ENCODE results near the gene HOXB4.

DNA sequence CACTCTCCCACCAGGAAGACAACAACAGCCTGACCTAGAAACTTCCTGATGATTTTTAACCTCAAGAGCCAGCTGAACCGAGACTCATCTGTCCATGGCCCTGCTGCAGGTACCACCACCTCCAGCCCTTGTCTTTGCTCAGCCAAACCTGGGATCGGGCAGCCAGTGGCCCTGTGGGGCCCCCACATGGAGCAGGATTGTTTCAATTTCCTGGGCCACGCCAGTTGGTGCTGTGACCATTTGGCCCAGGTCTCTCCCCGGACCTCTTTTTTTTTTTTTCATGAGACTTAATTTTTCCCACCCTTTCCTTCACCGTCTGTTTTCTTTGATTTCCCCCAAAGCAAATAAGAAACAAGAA, 25.0 kb downstream of the HOXB4 start:
- TF ChIP-seq CTCF (IDR thresholded peaks at IDR 0.05): no peak
- TF ChIP-seq POLR2AphosphoS5 (IDR thresholded peaks at IDR 0.05): no peak
- TF ChIP-seq POLR2A (IDR thresholded peaks at IDR 0.05): no peak
- TF ChIP-seq EP300 (IDR thresholded peaks at IDR 0.05): no peak
